ENCODE results near the gene NBAS. TPM values are rescaled to one million over a fixed set of nuclear protein-coding genes. Genes with fewer than 3 reads are reported as not detected.

The NBAS gene
- total RNA-seq, 1 experiment from 2014 or later = 32.5 TPM

DNA sequence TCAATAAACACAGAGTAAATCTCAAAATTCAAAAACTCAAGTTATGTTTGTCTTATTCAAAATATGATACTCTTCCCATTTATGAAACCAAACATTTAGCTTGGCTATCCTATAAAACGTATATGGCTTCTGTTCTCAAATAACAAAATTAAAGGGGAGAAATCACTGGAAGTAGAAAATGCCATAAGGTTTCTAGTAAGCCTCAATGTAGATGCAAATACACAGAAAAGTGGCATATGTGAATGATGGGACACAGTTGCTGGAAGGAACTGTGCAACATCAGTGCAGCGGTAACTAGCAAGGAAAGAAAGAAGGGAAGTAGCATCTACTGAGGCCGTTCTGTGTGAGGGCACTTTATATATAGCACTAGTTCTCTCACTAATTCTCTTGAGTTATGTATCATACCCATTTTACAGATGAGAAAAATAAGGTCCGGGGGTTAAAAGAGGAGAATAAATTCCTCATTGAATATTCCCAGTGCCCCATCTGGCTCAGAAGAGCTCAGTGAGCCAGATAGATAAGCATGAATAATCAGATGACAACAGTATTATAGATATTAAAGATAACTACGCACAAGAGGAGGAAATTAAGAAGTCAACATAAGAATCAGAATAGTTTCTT is 27.2 kb downstream of the NBAS start:
- Mint-ChIP-seq H3K27me3 (ENCODE audit: low read depth) (no peaks in the 10 kb centered on the region), H3K9me3 (peaks cover 3 to 5% of the 10 kb centered on the region in 2 experiments; a peak in 4 of 5 replicates), H3K4me3 (no peak overlapping the region), H3K27ac (no peak overlapping the region), H3K4me1 (peaks cover 0 to 8% of the 10 kb centered on the region in 2 experiments; a peak in 2 of 4 replicates), H3K36me3 (ENCODE audit: insufficient read depth in 1 of 3, low read depth in 3 of 3) (peaks cover 9 to 21% (median 14%) of the 10 kb centered on the region in 3 experiments)
- no peak overlapping the region for H3K4ac ChIP-seq (ENCODE audit: low read depth, low read length)
- no peak overlapping the region for H3K14ac ChIP-seq (ENCODE audit: insufficient read depth, low read length)
- H3K27ac ChIP-seq (ENCODE audit: insufficient read length, low read depth, low read length) = no peak overlapping the region
- H3K9ac ChIP-seq (ENCODE audit: extremely low read depth, insufficient read length, low read length) = no peak overlapping the region
- no peak overlapping the region for H2BK15ac ChIP-seq (ENCODE audit: low read depth, low read length)
- no peak overlapping the region for H3K4me2 ChIP-seq (ENCODE audit: insufficient read depth, insufficient read length, low read length)
- no peaks in the 10 kb centered on the region for H3K27me3 ChIP-seq (ENCODE audit: insufficient read depth, low read length)
- H3K56ac ChIP-seq (ENCODE audit: insufficient read length, low read depth, low read length) = no peak overlapping the region
- no peaks in the 10 kb centered on the region for H3K9me3 ChIP-seq (ENCODE audit: control insufficient read depth, low read depth, low read length)
- H3K23me2 ChIP-seq (ENCODE audit: insufficient read length, low read depth, low read length, poor library complexity, severe bottlenecking) = no peaks in the 10 kb centered on the region
- no peak overlapping the region for H4K5ac ChIP-seq (ENCODE audit: insufficient read length, low read depth, low read length)
- no peaks in the 10 kb centered on the region for H3K79me1 ChIP-seq (ENCODE audit: insufficient read depth, low read depth, low read length, poor library complexity, severe bottlenecking)
- H2BK12ac ChIP-seq (ENCODE audit: insufficient read length, low read depth, low read length) = no peak overlapping the region
- H4K91ac ChIP-seq (ENCODE audit: insufficient read length, low read depth, low read length) = no peak overlapping the region
- H4K20me1 ChIP-seq (ENCODE audit: control insufficient read depth, insufficient read depth, insufficient read length) = no peaks in the 10 kb centered on the region
- no peak overlapping the region for H3K18ac ChIP-seq (ENCODE audit: insufficient read length, low read depth, low read length)
- H2AK5ac ChIP-seq (ENCODE audit: insufficient read length, low read length) = no peak overlapping the region
- H3T11ph ChIP-seq (ENCODE audit: low read length) = no peak overlapping the region
- H3K23ac ChIP-seq (ENCODE audit: insufficient read length, low read depth, low read length) = no peak overlapping the region
- no peak for DNase-seq
- no peak overlapping the region for H2BK5ac ChIP-seq (ENCODE audit: insufficient read length, low read length)
- no CpG with 5 or more reads among the region's 5 CpGs for WGBS (ENCODE audit: extremely low coverage, insufficient read length, low lambda C conversion rate)
- no peak overlapping the region for H2BK20ac ChIP-seq (ENCODE audit: low read depth, low read length, poor library complexity, severe bottlenecking)
- TF ChIP-seq CTCF (conservative IDR thresholded peaks at IDR 0.05) = no peak
- no peaks in the 10 kb centered on the region for H3K79me2 ChIP-seq (ENCODE audit: insufficient read depth, low read length)
- H4K8ac ChIP-seq (replicated peaks; ENCODE audit: insufficient read length, low read depth, low read length) = no peak overlapping the region
- H2AFZ ChIP-seq (ENCODE audit: low read length) = no peak overlapping the region
- no peaks in the 10 kb centered on the region for H3K4me1 ChIP-seq (ENCODE audit: insufficient read depth, low read length)
- no peak overlapping the region for H2BK120ac ChIP-seq (ENCODE audit: low read depth, low read length, poor library complexity, severe bottlenecking)
